Hematopoietic multipotent progenitor cell treated with erythropoietin and hydrocortisone succinate and interleukin-3 and kit ligand, for 6 days (in vitro differentiated cells): ENCODE measurements around the gene SORBS1.

Experiments
- DNase-seq: peaks from one replicate; pipeline ENCODE4 v3.0.0-alpha.2; 2015

The SORBS1 gene

GRCh38 chr10:95406651-95407280, 154.4 kb downstream of the SORBS1 start:
- peak; percentile 66 for DNase-seq

- no peak for DNase-seq
Observed at GRCh38 chr10:95405655-95406054, 155.5 kb downstream of the SORBS1 start.

GRCh38 chr10:95404864-95405263, 156.3 kb downstream of the SORBS1 start:
- DNase-seq = no peak

GRCh38 chr10:95404462-95404858, 156.7 kb downstream of the SORBS1 start:
- DNase-seq = no peak

- peak; percentile 67 for DNase-seq
Observed at GRCh38 chr10:95403700-95404461, 157.3 kb downstream of the SORBS1 start.

- DNase-seq = no peak
Observed at GRCh38 chr10:95401704-95402469, 159.3 kb downstream of the SORBS1 start.

- DNase-seq = no peak
Observed at GRCh38 chr10:95400787-95401186, 160.4 kb downstream of the SORBS1 start.

GRCh38 chr10:95399183-95399582, 162.0 kb downstream of the SORBS1 start:
- DNase-seq = no peak

GRCh38 chr10:95397747-95398146, 163.4 kb downstream of the SORBS1 start:
- DNase-seq = no peak

- DNase-seq = no peak
Observed at GRCh38 chr10:95395947-95396449, 165.2 kb downstream of the SORBS1 start.

- DNase-seq = peak; percentile 23
Observed at GRCh38 chr10:95394161-95394880, 166.8 kb downstream of the SORBS1 start.

- no peak for DNase-seq
Observed at GRCh38 chr10:95392681-95393164, 168.4 kb downstream of the SORBS1 start.

- no peak for DNase-seq
Observed at GRCh38 chr10:95392217-95392584, 169.0 kb downstream of the SORBS1 start.

- peak; percentile 56 for DNase-seq
Observed at GRCh38 chr10:95391581-95392216, 169.5 kb downstream of the SORBS1 start.

- no peak for DNase-seq
Observed at GRCh38 chr10:95391164-95391563, 170.0 kb downstream of the SORBS1 start.

GRCh38 chr10:95389982-95390381, 171.2 kb downstream of the SORBS1 start:
- no peak for DNase-seq

GRCh38 chr10:95389176-95389575, 172.0 kb downstream of the SORBS1 start:
- DNase-seq = no peak

GRCh38 chr10:95388539-95388938, 172.6 kb downstream of the SORBS1 start:
- no peak for DNase-seq

GRCh38 chr10:95388109-95388471, 173.1 kb downstream of the SORBS1 start:
- DNase-seq = no peak

- no peak for DNase-seq
Observed at GRCh38 chr10:95384011-95384704, 177.0 kb downstream of the SORBS1 start.

- no peak for DNase-seq
Observed at GRCh38 chr10:95382596-95382995, 178.6 kb downstream of the SORBS1 start.

GRCh38 chr10:95382174-95382573, 179.0 kb downstream of the SORBS1 start:
- no peak for DNase-seq
